Hippocampal formation (tissue), 2 donors: ENCODE data around the gene RAB33B.

ENCODE experiments used
- DNase-seq, 2 donors: peaks; one replicate each; lab custom pipeline; 2025; lab: John Stamatoyannopoulos, UW

The RAB33B gene

GRCh38 chr4:139508581-139509237 is 54.8 kb downstream of the RAB33B start:
- DNase-seq = no peak

- DNase-seq = peak in 1 of 2 donors; percentile 19
These were observed 55.9 kb downstream of the RAB33B start for GRCh38 chr4:139509727-139510410.

DNA sequence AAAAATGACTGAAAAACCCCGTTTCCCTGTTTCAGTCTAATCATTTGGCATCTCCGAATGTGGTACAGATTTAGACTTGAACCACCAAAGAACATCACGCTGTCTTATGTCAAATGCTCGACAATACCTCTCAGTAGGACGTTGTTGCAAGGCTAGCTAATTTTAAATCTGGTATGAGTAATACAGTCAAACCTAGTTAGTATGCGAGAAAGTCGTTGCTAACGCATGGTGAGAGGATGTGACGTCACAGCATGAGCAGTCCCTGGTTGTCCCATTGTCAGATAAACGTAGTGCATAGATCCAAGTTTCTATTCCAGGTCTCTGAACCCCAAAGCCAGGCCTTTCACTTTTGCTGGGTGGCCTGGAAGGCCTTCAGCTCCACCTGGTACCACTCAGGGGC is 57.4 kb downstream of the RAB33B start:
- DNase-seq = no peak

DNA sequence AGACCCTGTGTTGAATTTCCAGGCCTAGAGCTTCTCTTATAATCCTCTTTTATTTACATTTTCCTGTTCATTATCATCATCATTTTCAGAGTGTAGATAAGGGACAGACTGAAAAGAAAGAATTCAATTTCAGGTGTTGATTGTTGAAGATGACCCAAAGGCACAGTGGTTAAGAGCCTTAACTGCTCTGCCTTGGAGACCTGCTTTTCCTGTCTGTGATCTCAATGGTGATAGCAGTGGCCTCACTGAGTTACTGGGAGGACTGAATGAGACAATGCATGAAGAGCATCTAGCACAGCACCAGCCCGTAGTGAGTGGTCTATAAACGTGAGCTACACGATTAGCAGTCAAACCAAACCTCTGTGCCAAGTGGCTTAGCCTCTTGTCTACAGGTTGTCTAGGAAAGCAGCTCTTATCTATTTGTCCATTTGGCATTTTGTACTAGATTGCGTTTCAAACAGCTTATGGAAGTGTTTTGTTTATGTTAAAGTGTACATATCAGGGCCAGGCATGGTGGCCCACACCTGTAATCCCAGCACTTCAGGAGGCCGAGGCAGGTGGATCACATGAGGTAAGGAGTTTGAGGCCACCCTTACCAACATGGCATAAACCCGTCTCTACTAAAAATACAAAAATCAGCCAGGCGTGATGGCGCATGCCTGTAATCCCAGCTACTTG is 60.6 kb downstream of the RAB33B start:
- no peak for DNase-seq

DNA sequence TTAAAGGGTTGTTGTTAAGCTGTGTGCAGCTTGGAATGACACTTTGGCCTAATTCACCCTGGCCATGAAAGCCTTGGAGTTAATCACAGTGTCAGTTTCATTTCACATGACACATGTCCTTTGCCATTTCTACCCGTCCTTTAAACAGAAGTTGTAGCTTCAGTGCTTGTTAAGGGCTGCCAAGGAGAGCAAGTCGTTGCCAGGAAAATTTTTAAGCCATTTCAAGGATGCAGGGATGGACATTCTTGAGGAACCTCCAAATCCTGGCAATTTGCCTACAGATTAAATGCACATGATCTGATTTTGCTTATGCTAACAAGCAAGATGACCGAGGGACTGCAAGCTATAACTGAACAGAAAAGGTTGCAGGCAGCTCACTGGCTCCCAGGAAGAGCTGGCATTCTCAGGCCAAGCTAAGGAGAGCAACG is 61.6 kb downstream of the RAB33B start:
- DNase-seq = no peak

DNA sequence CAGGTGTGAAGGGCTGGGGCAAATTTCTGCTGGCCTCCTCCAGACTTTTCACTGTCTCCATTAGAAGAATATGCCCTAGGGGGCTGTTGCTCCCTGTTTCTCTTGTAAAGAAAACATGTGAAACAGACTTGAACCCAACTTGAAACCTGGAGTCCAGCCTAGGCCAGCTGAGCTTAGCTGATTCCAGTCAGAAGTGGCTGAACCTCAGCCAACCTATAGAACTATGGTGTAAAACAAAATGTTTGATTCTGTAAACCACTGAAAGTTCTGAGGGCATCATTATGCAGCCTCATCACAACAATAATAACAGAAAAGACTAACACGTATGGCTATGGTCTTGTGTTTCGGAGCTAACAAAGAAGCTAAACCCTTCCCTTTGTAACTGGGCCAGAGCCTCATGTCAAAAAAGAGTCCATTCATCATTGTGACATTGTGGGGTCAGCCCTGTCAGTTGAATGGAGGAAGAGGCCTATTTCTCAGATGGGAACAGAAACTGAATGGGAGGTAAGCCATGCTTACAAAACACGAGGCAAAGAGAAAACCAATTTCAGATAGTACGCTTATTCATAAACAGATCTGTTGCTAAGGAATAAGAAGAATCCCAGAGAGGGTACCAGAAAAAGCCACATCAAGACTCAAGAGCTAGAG is 68.0 kb downstream of the RAB33B start:
- peak; percentile 51 to 74 for DNase-seq

- DNase-seq = no peak
These were observed 68.5 kb downstream of the RAB33B start for GRCh38 chr4:139522457-139522856.

DNA sequence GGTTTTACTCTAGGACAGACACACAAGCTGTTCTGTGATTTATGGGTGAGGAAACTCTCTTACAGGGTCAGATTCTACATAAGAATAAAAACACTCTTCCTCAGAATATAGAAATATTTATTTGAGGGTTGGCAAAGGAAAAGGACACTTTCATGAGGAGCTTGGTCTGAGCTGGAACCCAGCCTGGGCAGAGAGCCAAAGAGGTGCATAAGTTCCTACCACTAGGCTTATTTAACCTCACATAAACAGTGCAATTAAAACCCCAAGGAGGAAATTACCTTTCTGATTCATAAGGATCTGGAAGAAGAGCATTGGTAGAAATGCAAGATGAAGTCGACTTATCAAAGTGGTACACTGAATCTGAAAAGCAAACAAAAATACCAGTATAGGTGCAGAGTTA is 69.2 kb downstream of the RAB33B start:
- DNase-seq = no peak

- no peak for DNase-seq
These were observed 70.2 kb downstream of the RAB33B start for GRCh38 chr4:139524062-139524631.

GRCh38 chr4:139525414-139525813 is 71.5 kb downstream of the RAB33B start:
- DNase-seq = no peak
